Measurements from ENCODE around the gene RCBTB1.
"Not testable (repeated sequence)": the region's sequence is repeated elsewhere in the genome, so short reads cannot be mapped to it uniquely, and the experiment has no call there.

Gene RCBTB1

GRCh38 chr13:49585220-49586157 lies at the start of gene RCBTB1:
Gene RCBTB1 (minus strand): TSS chr13:49585558. CDS start chr13:49567279, 18,279 bp downstream.
- peak; percentile 4 for DNase-seq

- no peak for DNase-seq
Measured at GRCh38 chr13:49633710-49634109, 48.4 kb upstream of the RCBTB1 start.

- DNase-seq = no peak
Measured at GRCh38 chr13:49632156-49632555, 46.8 kb upstream of the RCBTB1 start.

- DNase-seq = no peak
Measured at GRCh38 chr13:49630580-49630979, 45.2 kb upstream of the RCBTB1 start.

GRCh38 chr13:49629947-49630346 lies 44.6 kb upstream of the RCBTB1 start:
- DNase-seq = no peak

GRCh38 chr13:49629196-49629938 lies 44.0 kb upstream of the RCBTB1 start:
- DNase-seq = no peak

- DNase-seq = no peak
Measured at GRCh38 chr13:49627831-49628652, 42.7 kb upstream of the RCBTB1 start, which contains the start of gene ARL11. Gene ARL11 (plus strand): TSS chr13:49628507. CDS start chr13:49630448, 1,941 bp downstream.

- no peak for DNase-seq
Measured at GRCh38 chr13:49625392-49626079, 40.2 kb upstream of the RCBTB1 start.

- DNase-seq = no peak
Measured at GRCh38 chr13:49624229-49624628, 38.9 kb upstream of the RCBTB1 start.

GRCh38 chr13:49622174-49622946 lies 37.0 kb upstream of the RCBTB1 start:
- DNase-seq = no peak

GRCh38 chr13:49620170-49620621 lies 34.8 kb upstream of the RCBTB1 start:
- DNase-seq = no peak

GRCh38 chr13:49616676-49617065 lies 31.3 kb upstream of the RCBTB1 start:
- no peak for DNase-seq

- no peak for DNase-seq
Measured at GRCh38 chr13:49615836-49616675, 30.7 kb upstream of the RCBTB1 start.

- DNase-seq = not testable (repeated sequence)
Measured at GRCh38 chr13:49612042-49612441, 26.7 kb upstream of the RCBTB1 start.

GRCh38 chr13:49610176-49610575 lies 24.8 kb upstream of the RCBTB1 start:
- DNase-seq = peak; percentile 60

- no peak for DNase-seq
Measured at GRCh38 chr13:49608651-49609331, 23.4 kb upstream of the RCBTB1 start.

- no peak for DNase-seq
Measured at GRCh38 chr13:49607761-49608160, 22.4 kb upstream of the RCBTB1 start.

- DNase-seq = peak; percentile 43
Measured at GRCh38 chr13:49606747-49607648, 21.6 kb upstream of the RCBTB1 start.

- no peak for DNase-seq
Measured at GRCh38 chr13:49604570-49604969, 19.2 kb upstream of the RCBTB1 start.

Measured in NCI-H2029 treated with DMSO at 0.1 percent for 48 hours (cell line).